H1 (cell line): Measurements from ENCODE around the gene CSRP1. TPM values are rescaled to one million over a fixed set of nuclear protein-coding genes. Genes with fewer than 3 reads are reported as not detected.

Experiments used
- CTCF ChIA-PET: fragments of 300-600 bp; sonication (Branson Sonifier 250); formaldehyde crosslinking; loops from one replicate; lab custom pipeline; 2021; ENCODE audit not compliant: partially characterized antibody; lab: Charles Lee
- POLR2A ChIA-PET: fragments of 300-600 bp; sonication (Branson Sonifier 250); formaldehyde crosslinking; loops from one replicate; lab custom pipeline; 2021; ENCODE audit warnings: inconsistent platforms; ENCODE audit not compliant: partially characterized antibody; lab: Charles Lee
- DNase-seq, 2 experiments: peaks; one replicate each; pipeline versions ENCODE4 v3.0.0 to v3.0.0-alpha.2; 2010 to 2022; ENCODE audit warnings: low spot score in 2 of 2, low read depth in 1 of 2, mixed read lengths in 1 of 2
- FAIRE-seq: peaks from 2 replicates; lab custom pipeline; 2011; peaks lifted over from hg19 to GRCh38; lab: Jason Lieb, UNC
- H2AFZ ChIP-seq: 2 replicates; pipeline ENCODE4 v1.8.1; 2012; ENCODE audit warnings: low read length, inconsistent platforms
- H2AK5ac ChIP-seq: 2 replicates; pipeline ENCODE4 v1.6.1; 2013; ENCODE audit warnings: low read depth, low read length
- H2BK120ac ChIP-seq: replicated peaks from 2 replicates; pipeline ENCODE3; 2013; ENCODE audit warnings: low read depth, low read length, inconsistent platforms
- H2BK12ac ChIP-seq: 2 replicates; pipeline ENCODE4 v1.6.1; 2013; ENCODE audit warnings: low read depth, low read length
- H2BK15ac ChIP-seq: 2 replicates; pipeline ENCODE4 v1.6.1; 2013; ENCODE audit warnings: low read length
- H2BK20ac ChIP-seq: 2 replicates; pipeline ENCODE4 v1.6.1; 2013; ENCODE audit warnings: low read length
- H2BK5ac ChIP-seq: 2 replicates; pipeline ENCODE4 v1.6.1; 2013; ENCODE audit warnings: low read depth, low read length
- H3K14ac ChIP-seq: 2 replicates; pipeline ENCODE4 v1.6.1; 2013; ENCODE audit warnings: inconsistent platforms; ENCODE audit not compliant: insufficient read length
- H3K18ac ChIP-seq: 2 replicates; pipeline ENCODE4 v1.6.1; 2013; ENCODE audit warnings: low read length; ENCODE audit errors: extremely low read depth
- H3K23ac ChIP-seq: 2 replicates; pipeline ENCODE4 v1.6.1; 2013; ENCODE audit warnings: inconsistent platforms; ENCODE audit not compliant: insufficient read length
- H3K23me2 ChIP-seq: 2 replicates; pipeline ENCODE4 v1.6.1; 2013; ENCODE audit warnings: low read depth, low read length
- H3K27ac ChIP-seq: 2 replicates; pipeline ENCODE4 v1.6.1; 2011; ENCODE audit warnings: low read depth, low read length, inconsistent platforms
- H3K27me3 ChIP-seq, 4 experiments: replicated peaks in 1 of 4; 1 replicate in 1 of 4; 2 replicates in 3 of 4; pipeline versions ENCODE4 v1.6.1 to v1.8.1; 2011 to 2013; ENCODE audit warnings: low read length in 3 of 4, mild to moderate bottlenecking in 3 of 4, inconsistent platforms in 2 of 4, mixed read lengths in 2 of 4, moderate library complexity in 1 of 4; ENCODE audit not compliant: control insufficient read depth in 3 of 4, insufficient read depth in 3 of 4; ENCODE audit errors: extremely low read depth in 1 of 4
- H3K36me3 ChIP-seq, 4 experiments: 2 replicates each; pipeline versions ENCODE4 v1.6.1 to v1.8.1; 2011 to 2013; ENCODE audit warnings: mild to moderate bottlenecking in 4 of 4, low read length in 3 of 4, moderate library complexity in 2 of 4, control low read depth in 1 of 4, inconsistent platforms in 1 of 4; ENCODE audit not compliant: insufficient read depth in 4 of 4, control insufficient read depth in 2 of 4
- H3K4ac ChIP-seq: replicated peaks from 2 replicates; pipeline ENCODE3; 2013; ENCODE audit warnings: low read length, low read depth, mixed read lengths, inconsistent platforms; ENCODE audit not compliant: insufficient read length
- H3K4me1 ChIP-seq, 4 experiments: replicated peaks in 1 of 4; 1 replicate in 1 of 4; 2 replicates in 3 of 4; pipeline versions ENCODE4 v1.6.1 to v1.8.1; 2011 to 2013; ENCODE audit warnings: low read length in 3 of 4, inconsistent platforms in 2 of 4, mixed read lengths in 1 of 4; ENCODE audit not compliant: insufficient read depth in 4 of 4, control insufficient read depth in 3 of 4
- H3K4me2 ChIP-seq, 2 experiments: 2 replicates each; pipeline versions ENCODE4 v1.6.1 to v1.8.1; 2011 to 2013; ENCODE audit warnings: low read depth in 2 of 2, low read length in 2 of 2, control low read depth in 1 of 2, inconsistent platforms in 1 of 2, mild to moderate bottlenecking in 1 of 2; ENCODE audit not compliant: insufficient read depth in 1 of 2
- H3K4me3 ChIP-seq, 4 experiments: fragments of 200-600, 300-600 bp in 1 of 4; sonication (generic), shearing (Covaris generic), sonication (Bioruptor Twin) in 1 of 4; 2 replicates each; pipeline versions ENCODE4 v1.5.1 to v1.8.1; 2011 to 2016; ENCODE audit warnings: low read length in 4 of 4, low read depth in 3 of 4, control low read depth in 2 of 4, inconsistent platforms in 2 of 4, mild to moderate bottlenecking in 2 of 4, mixed read lengths in 1 of 4, moderate library complexity in 1 of 4; ENCODE audit not compliant: insufficient read depth in 2 of 4; ENCODE audit errors: extremely low read depth in 1 of 4
- H3K56ac ChIP-seq: replicated peaks from 2 replicates; pipeline ENCODE3; 2013; ENCODE audit warnings: low read depth, mild to moderate bottlenecking, mixed read lengths, low read length, inconsistent platforms; ENCODE audit not compliant: insufficient read length
- H3K79me1 ChIP-seq: 2 replicates; pipeline ENCODE4 v1.6.1; 2013; ENCODE audit warnings: low read depth, low read length, control low read depth
- H3K79me2 ChIP-seq, 2 experiments: 2 replicates each; pipeline versions ENCODE4 v1.6.1 to v1.8.1; 2012 to 2013; ENCODE audit warnings: low read length in 2 of 2, mild to moderate bottlenecking in 2 of 2, inconsistent platforms in 1 of 2; ENCODE audit not compliant: insufficient read depth in 2 of 2, control insufficient read depth in 1 of 2
- H3K9ac ChIP-seq, 4 experiments: replicated peaks in 1 of 4; 1 replicate in 1 of 4; 2 replicates in 3 of 4; pipeline versions ENCODE4 v1.6.1 to v1.8.1; 2011 to 2013; ENCODE audit warnings: low read depth in 3 of 4, low read length in 3 of 4, control low read depth in 2 of 4, mild to moderate bottlenecking in 2 of 4, moderate library complexity in 2 of 4, inconsistent platforms in 1 of 4; ENCODE audit errors: extremely low read depth in 1 of 4
- H3K9me3 ChIP-seq, 2 experiments: 2 replicates each; pipeline versions ENCODE4 v1.6.1 to v1.8.1; 2012 to 2013; ENCODE audit warnings: mild to moderate bottlenecking in 2 of 2, moderate library complexity in 2 of 2, control low read depth in 1 of 2, inconsistent platforms in 1 of 2, low read depth in 1 of 2, low read length in 1 of 2, mixed read lengths in 1 of 2; ENCODE audit not compliant: insufficient read depth in 2 of 2
- H4K20me1 ChIP-seq, 2 experiments: replicated peaks in 1 of 2; 2 replicates each; pipeline versions ENCODE3 to v1.8.1; 2011 to 2013; ENCODE audit warnings: inconsistent platforms in 2 of 2, low read length in 2 of 2, mild to moderate bottlenecking in 1 of 2; ENCODE audit not compliant: insufficient read depth in 2 of 2, control insufficient read depth in 1 of 2
- H4K5ac ChIP-seq: 2 replicates; pipeline ENCODE4 v1.6.1; 2013; ENCODE audit warnings: low read length, low read depth, mixed read lengths, inconsistent platforms; ENCODE audit not compliant: insufficient read length
- H4K8ac ChIP-seq: 2 replicates; pipeline ENCODE4 v1.8.0; 2013; ENCODE audit warnings: mild to moderate bottlenecking, moderate library complexity, low read length, inconsistent platforms; ENCODE audit not compliant: insufficient read depth; ENCODE audit errors: extremely low read depth
- H4K91ac ChIP-seq: replicated peaks from 2 replicates; pipeline ENCODE3; 2013; ENCODE audit warnings: low read length, mixed read lengths, inconsistent platforms; ENCODE audit not compliant: insufficient read length
- CBX8 ChIP-seq: fragments of 300-800, 300-1000 bp; sonication (generic); IDR thresholded peaks from 2 replicates; pipeline ENCODE4 v1.7.1; 2016; ENCODE audit warnings: low read depth, low read length, borderline replicate concordance
- CREB1 ChIP-seq: IDR thresholded peaks from 2 replicates; pipeline ENCODE4 v1.6.1; 2012; ENCODE audit warnings: inconsistent platforms
- CTBP2 ChIP-seq: IDR thresholded peaks from 2 replicates; pipeline ENCODE4 v1.7.0; 2011; ENCODE audit warnings: borderline replicate concordance, mild to moderate bottlenecking, moderate library complexity, mixed read lengths, low read length; ENCODE audit not compliant: insufficient read depth, insufficient read length
- KDM5A ChIP-seq: fragments of 200-600 bp; IDR thresholded peaks from 2 replicates; pipeline ENCODE4 v1.7.1; 2012; ENCODE audit warnings: mild to moderate bottlenecking, low read length, inconsistent platforms, mixed read lengths
- POU5F1 ChIP-seq: IDR thresholded peaks from 2 replicates; pipeline ENCODE4 v1.6.1; 2011; ENCODE audit warnings: low read depth, mild to moderate bottlenecking, low read length, moderate library complexity
- RNF2 ChIP-seq: fragments of 200-900, 300-1000 bp; sonication (generic); IDR thresholded peaks from 2 replicates; pipeline ENCODE4 v1.7.1; 2016; ENCODE audit warnings: borderline replicate concordance, low read depth, mild to moderate bottlenecking, antibody characterized with exemption, low read length; ENCODE audit not compliant: poor library complexity, severe bottlenecking; ENCODE audit errors: missing control alignments
- SIN3A ChIP-seq, 2 experiments: IDR thresholded peaks in 1 of 2; conservative IDR thresholded peaks in 1 of 2; 2 replicates each; pipeline ENCODE4 v1.6.1; 2011 to 2012; ENCODE audit warnings: low read length in 2 of 2, improper control_type of control experiment in 1 of 2, low read depth in 1 of 2, mild to moderate bottlenecking in 1 of 2
- SIRT6 ChIP-seq: IDR thresholded peaks from one replicate; pipeline ENCODE4 v1.7.1; 2012; ENCODE audit warnings: low read length, inconsistent platforms
- SP1 ChIP-seq: IDR thresholded peaks from 2 replicates; pipeline ENCODE4 v1.6.1; 2011; ENCODE audit warnings: low read depth, low read length
- SP2 ChIP-seq: IDR thresholded peaks from 2 replicates; pipeline ENCODE4 v1.6.1; 2012; ENCODE audit warnings: mild to moderate bottlenecking, low read length, inconsistent platforms
- TAF7 ChIP-seq: optimal IDR thresholded peaks from 2 replicates; pipeline ENCODE3; 2011; ENCODE audit warnings: low read depth, mild to moderate bottlenecking, inconsistent platforms, low read length, moderate library complexity, borderline replicate concordance
- TBP ChIP-seq: IDR thresholded peaks from 2 replicates; pipeline ENCODE4 v1.6.1; 2011; ENCODE audit warnings: low read depth, low read length, improper control_type of control experiment
- TCF12 ChIP-seq: IDR thresholded peaks from 2 replicates; pipeline ENCODE4 v1.6.1; 2011; ENCODE audit warnings: low read depth, mild to moderate bottlenecking, low read length
- YY1 ChIP-seq: IDR thresholded peaks from 2 replicates; pipeline ENCODE4 v1.6.1; 2011; ENCODE audit warnings: low read depth, mild to moderate bottlenecking, low read length
- WGBS, 2 experiments: shearing (Covaris generic) in 1 of 2; methylation state at CpG; one replicate each; pipeline versions ENCODE4 v1.1.6 to v1.1.7; 2013 to 2015; ENCODE audit warnings: low lambda C conversion rate in 2 of 2, mixed read lengths in 2 of 2, inconsistent platforms in 1 of 2, low coverage in 1 of 2, missing lambda C conversion rate in 1 of 2; ENCODE audit not compliant: insufficient replicate concordance in 2 of 2, insufficient coverage in 1 of 2, insufficient read length in 1 of 2; ENCODE audit errors: extremely low coverage in 1 of 2, missing lambda C conversion rate in 1 of 2; 5-methylcytosine and 5-hydroxymethylcytosine counted together
- polyA plus RNA-seq, 7 experiments: library from polyadenylated mRNA; depleted of rRNA in 3 of 7; stranded (reverse) in 5 of 7; unstranded in 2 of 7; fragments of >200 nt in 5 of 7; fragments of 200-250 nt in 2 of 7; gene quantifications; 1 replicate in 5 of 7; 2 replicates in 1 of 7; 4 replicates in 1 of 7; pipeline versions ENCODE4 v1.2.1 to v1.2.3, GENCODE V29; 2011 to 2013; ENCODE audit warnings: missing spikeins in 2 of 7, mixed read lengths in 2 of 7
- total RNA-seq: library from RNA; stranded (reverse); fragmentation: NEBNext Ultra II Directional; extraction: Animal tissue kit (Norgen Biotek cat#: 25700); gene quantifications from 2 replicates; pipeline ENCODE4 v1.2.1, GENCODE V29; 2021

The CSRP1 gene
- total and polyA plus RNA-seq, 2 of the 8 experiments (the other 6 are each of a cell fraction or from before 2014, with no cell fraction given) = 14.2 to 22.3 TPM

DNA sequence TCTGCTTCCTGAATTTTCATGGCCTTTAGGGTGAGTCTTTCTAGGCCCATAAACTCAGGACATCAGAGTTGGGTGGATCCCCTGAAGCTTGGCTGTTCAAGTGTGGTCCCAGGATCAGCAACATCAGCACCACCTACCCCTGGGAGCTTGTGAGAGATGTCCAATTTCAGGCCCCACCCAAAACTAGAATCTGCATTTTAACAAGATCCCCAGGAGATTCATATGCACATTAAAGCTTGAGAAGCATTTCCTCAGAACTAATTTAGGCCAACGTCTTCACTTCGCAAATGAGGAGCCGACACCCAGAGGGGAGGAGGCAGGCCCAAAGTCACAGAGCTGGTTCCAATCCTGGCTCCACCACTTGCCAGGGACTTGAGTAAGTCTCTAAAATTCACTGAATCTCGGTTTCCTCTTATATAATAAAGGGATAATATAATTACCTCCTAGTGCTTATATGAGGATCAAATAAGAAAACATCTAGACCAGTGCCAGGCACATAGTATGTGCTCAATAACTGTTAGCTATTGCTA is 27.7 kb downstream of the CSRP1 start:
- 84% methylated on average over 4 of the region's 4 CpGs; no CpG with 5 or more reads in 1 of the 2 experiments for WGBS, 2 experiments
- no peak overlapping the region for H2BK120ac ChIP-seq
- H4K5ac ChIP-seq = no peak overlapping the region
- peaks cover 0 to 12% (median 7%) of the 10 kb centered on the region in 4 experiments; a peak in 6 of 7 replicates for H3K27me3 ChIP-seq
- DNase-seq = no peak
- no peaks in the 10 kb centered on the region for H4K20me1 ChIP-seq
- ChIA-PET POLR2A (interaction anchor here (1.1 to 5.4 kb wide), 5 partner anchors 8 to 34 kb away, joined by 4 to 30 read pairs (median 8); partner anchors contain the start of genes CSRP1 and PHLDA3), CTCF (interaction anchor here (2.0 to 16.7 kb wide), 8 partner anchors 8 to 55 kb away, joined by 5 to 445 read pairs (median 94); partner anchors contain the start of genes CSRP1, NAV1 and PHLDA3)
- H3K56ac ChIP-seq = no peak overlapping the region
- H2BK20ac ChIP-seq = no peak overlapping the region
- H4K8ac ChIP-seq = no peak overlapping the region
- H3K18ac ChIP-seq = no peak overlapping the region
- no peak overlapping the region for H2BK5ac ChIP-seq
- no peak overlapping the region for H2BK15ac ChIP-seq
- H3K4me3 ChIP-seq = no peak overlapping the region
- no peak overlapping the region for H3K9ac ChIP-seq
- no peak overlapping the region for H3K27ac ChIP-seq
- no peak overlapping the region for H3K4ac ChIP-seq
- H3K9me3 ChIP-seq = no peaks in the 10 kb centered on the region
- no peak overlapping the region for H3K14ac ChIP-seq
- FAIRE-seq = no peak
- peaks cover 0 to 5% (median 2%) of the 10 kb centered on the region in 4 experiments; a peak in 4 of 7 replicates for H3K4me1 ChIP-seq
- H4K91ac ChIP-seq = no peak overlapping the region
- H3K23me2 ChIP-seq = peaks cover 9% of the 10 kb centered on the region; the same call in 1 of the 2 replicates
- H3K79me1 ChIP-seq = no peaks in the 10 kb centered on the region
- no peak overlapping the region for H2AFZ ChIP-seq
- TF ChIP-seq KDM5A = no peak
- no peak for TF ChIP-seq YY1
- TF ChIP-seq TBP = no peak
- TF ChIP-seq CTBP2 = no peak
- TF ChIP-seq SIRT6 = no peak
- TF ChIP-seq SP2 = no peak
- no peak for TF ChIP-seq CREB1
- TF ChIP-seq CBX8 = no peak
- no peak for TF ChIP-seq SIN3A (conservative IDR thresholded peaks at IDR 0.05 in 1 of 2, IDR thresholded peaks at IDR 0.05 in 1 of 2; ENCODE audit: low read depth in 1 of 2, low read length in 2 of 2)
- TF ChIP-seq TCF12 = no peak
- no peak for TF ChIP-seq POU5F1
- no peak for TF ChIP-seq RNF2
- no peak for TF ChIP-seq TAF7
- no peak for TF ChIP-seq SP1
- no peak overlapping the region for H2AK5ac ChIP-seq
- no peak overlapping the region for H3K23ac ChIP-seq
- H2BK12ac ChIP-seq = no peak overlapping the region
- H3K79me2 ChIP-seq = no peaks in the 10 kb centered on the region
- H3K36me3 ChIP-seq = no peaks in the 10 kb centered on the region
- H3K4me2 ChIP-seq = no peak overlapping the region; a peak in 1 of 4 replicates
